Hepatocyte (in vitro differentiated cells): Measurements from ENCODE around the gene TTLL10.

ENCODE experiments used
- EZH2 ChIP-seq: fragments of 200-600 bp; sonication (generic); IDR thresholded peaks from 2 replicates; pipeline ENCODE4 v1.6.1; 2016; ENCODE audit warnings: antibody characterized with exemption, mild to moderate bottlenecking, borderline replicate concordance
- TF ChIP-seq, protein P1 (sequence below): fragments of 200-600 bp; sonication (generic); IDR thresholded peaks from 2 replicates; pipeline ENCODE4 v1.5.1; 2016; ENCODE audit warnings: antibody characterized with exemption, mild to moderate bottlenecking; ENCODE audit not compliant: poor library complexity

DNA sequence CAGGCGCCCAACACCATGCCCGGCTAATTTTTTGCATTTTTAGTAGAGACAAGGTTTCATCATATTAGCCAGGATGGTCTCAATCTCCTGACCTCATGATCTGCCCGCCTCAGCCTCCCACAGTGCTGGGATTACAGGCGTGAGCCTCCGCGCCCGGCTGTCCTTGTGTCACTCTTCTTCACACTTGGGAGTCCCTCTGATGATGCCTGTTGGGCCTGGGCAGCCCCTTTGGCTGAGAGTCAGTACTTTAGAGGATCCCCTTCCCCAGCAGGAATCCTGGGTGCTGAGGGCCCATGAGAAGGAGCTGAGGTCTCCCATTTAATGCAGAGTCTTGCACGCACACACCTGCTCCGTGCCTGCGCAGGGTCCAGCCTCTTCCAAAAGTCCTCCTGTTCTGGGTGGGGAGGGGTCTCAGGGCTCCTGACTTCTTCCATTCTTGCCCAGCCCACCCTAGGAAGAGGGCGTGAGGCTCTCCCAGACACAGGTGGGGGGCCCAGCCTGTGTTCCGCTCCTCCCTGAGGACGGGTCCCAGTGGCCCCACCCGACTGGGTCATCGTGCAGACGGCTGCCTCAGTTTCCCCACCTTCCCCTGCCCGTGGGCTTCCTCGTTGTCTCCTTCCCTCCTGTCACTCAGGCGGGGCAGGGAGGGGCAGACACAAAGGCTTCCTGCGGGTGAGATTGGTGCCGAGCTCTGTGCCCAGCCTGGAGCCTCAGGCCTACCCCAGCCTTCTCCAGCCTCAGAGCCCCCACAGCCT is 3.9 kb downstream of the TTLL10 start:
- TF ChIP-seq, protein P1, sequence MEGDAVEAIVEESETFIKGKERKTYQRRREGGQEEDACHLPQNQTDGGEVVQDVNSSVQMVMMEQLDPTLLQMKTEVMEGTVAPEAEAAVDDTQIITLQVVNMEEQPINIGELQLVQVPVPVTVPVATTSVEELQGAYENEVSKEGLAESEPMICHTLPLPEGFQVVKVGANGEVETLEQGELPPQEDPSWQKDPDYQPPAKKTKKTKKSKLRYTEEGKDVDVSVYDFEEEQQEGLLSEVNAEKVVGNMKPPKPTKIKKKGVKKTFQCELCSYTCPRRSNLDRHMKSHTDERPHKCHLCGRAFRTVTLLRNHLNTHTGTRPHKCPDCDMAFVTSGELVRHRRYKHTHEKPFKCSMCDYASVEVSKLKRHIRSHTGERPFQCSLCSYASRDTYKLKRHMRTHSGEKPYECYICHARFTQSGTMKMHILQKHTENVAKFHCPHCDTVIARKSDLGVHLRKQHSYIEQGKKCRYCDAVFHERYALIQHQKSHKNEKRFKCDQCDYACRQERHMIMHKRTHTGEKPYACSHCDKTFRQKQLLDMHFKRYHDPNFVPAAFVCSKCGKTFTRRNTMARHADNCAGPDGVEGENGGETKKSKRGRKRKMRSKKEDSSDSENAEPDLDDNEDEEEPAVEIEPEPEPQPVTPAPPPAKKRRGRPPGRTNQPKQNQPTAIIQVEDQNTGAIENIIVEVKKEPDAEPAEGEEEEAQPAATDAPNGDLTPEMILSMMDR: no peak
- TF ChIP-seq EZH2: no peak
